Esophagus squamous epithelium (tissue), 4 donors: ENCODE data around the gene SERPINB8.

Experiments
- CTCF ChIP-seq, 6 experiments: fragments of 450-650 bp in 4 of 6; fragments of 200-600 bp in 2 of 6; sonication (generic) in 2 of 6; IDR thresholded peaks; one replicate each; pipeline ENCODE4 v1.5.1; 2016 to 2019; ENCODE audit warnings: antibody characterized with exemption in 6 of 6, mild to moderate bottlenecking in 4 of 6, moderate library complexity in 4 of 6
- POLR2A ChIP-seq, 4 donors: fragments of 450-650 bp; IDR thresholded peaks; one replicate each; pipeline ENCODE4 v1.6.1; 2017; ENCODE audit warnings: antibody characterized with exemption in 4 of 4, mild to moderate bottlenecking in 4 of 4, moderate library complexity in 3 of 4

DNA sequence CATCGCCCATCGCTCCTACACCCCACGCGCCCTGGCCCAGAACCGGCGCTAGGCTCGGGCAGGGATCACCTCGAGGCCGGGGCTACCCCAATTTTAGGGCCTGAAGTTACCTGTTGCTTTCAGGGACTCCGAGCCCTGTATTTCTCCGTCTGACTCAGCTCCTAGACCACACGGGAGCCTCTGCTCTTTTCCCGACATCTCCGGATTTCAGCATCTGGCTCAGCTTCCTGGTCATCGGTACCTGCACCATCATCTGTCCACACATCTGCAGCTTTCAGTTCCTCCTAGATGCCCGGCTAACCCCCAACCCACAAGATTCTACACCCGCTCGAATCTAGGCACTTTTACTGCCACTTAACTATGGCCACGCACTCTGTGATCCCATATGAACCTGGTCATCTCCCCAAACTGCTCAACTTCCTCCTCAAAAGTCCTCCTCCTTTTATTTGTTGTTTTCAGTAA lies 32.9 kb upstream of the SERPINB8 start:
- TF ChIP-seq CTCF (IDR thresholded peaks at IDR 0.05) (no peak), POLR2A (IDR thresholded peaks at IDR 0.05) (no peak)
